ENCODE results near the gene DNAH8.

DNAH8 gene

GRCh38 chr6:39056681-39057080 is 341.6 kb downstream of the DNAH8 start:
- no peak overlapping the region for H3K27ac Mint-ChIP-seq

GRCh38 chr6:39057251-39058155 is 342.4 kb downstream of the DNAH8 start:
- Mint-ChIP-seq H3K27me3 (peaks cover 10% of the 10 kb centered on the region), H3K36me3 (ENCODE audit: low read depth) (peaks cover 3% of the 10 kb centered on the region), H3K27ac (no peak overlapping the region), H3K9me3 (no peaks in the 10 kb centered on the region), H3K4me1 (ENCODE audit: low read depth) (peaks cover 6% of the 10 kb centered on the region), H3K4me3 (no peak overlapping the region)

More at GRCh38 chr6:39056681-39057080, 341.6 kb downstream of the DNAH8 start:
- Mint-ChIP-seq H3K9me3 (no peaks in the 10 kb centered on the region), H3K27me3 (peaks cover 14% of the 10 kb centered on the region), H3K36me3 (ENCODE audit: low read depth) (peaks cover 3% of the 10 kb centered on the region), H3K4me3 (no peak overlapping the region), H3K4me1 (ENCODE audit: low read depth) (peaks cover 14% of the 10 kb centered on the region)

DNA sequence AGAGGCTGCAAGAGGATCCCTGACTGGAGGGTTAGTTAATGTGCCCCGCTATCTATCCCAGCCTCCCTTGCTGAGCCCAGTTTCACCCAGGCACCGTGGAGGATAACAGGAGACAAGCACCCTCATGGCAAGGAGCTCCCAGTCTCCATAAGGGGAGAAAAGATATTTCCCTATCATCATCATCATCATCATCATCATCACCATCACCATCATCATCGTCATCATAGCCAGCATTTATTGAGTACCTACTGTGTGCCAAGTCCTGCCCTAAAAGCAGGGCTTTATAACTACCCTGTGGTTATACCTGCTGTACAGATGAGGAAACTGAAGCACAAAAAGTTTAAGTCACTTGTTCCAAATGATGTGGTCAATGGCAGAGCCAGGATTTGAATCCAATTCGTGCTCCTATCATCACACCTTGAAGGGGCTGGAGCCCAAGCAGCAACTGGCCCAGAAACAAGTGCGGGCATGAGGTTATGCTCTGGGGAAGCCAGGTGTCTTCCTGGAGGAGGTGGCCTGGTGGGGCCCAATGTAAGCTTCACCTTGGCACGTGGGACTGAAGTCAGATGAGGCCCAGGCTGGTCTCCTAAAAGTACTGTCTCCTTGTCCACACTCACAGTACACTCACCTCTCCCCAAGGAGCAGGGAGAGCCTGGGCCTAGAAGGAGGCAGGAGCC is 343.5 kb downstream of the DNAH8 start:
- H3K9me3 Mint-ChIP-seq: no peaks in the 10 kb centered on the region
- H3K27me3 Mint-ChIP-seq: peaks cover 6% of the 10 kb centered on the region
- H3K36me3 Mint-ChIP-seq (ENCODE audit: low read depth): peaks cover 3% of the 10 kb centered on the region
- H3K4me3 Mint-ChIP-seq: no peak overlapping the region
- H3K4me1 Mint-ChIP-seq (ENCODE audit: low read depth): no peaks in the 10 kb centered on the region
- no peak overlapping the region for H3K27ac Mint-ChIP-seq

GRCh38 chr6:39059496-39060310 is 344.6 kb downstream of the DNAH8 start:
- no peak overlapping the region for H3K27ac Mint-ChIP-seq
- no peak overlapping the region for H3K4me3 Mint-ChIP-seq
- H3K36me3 Mint-ChIP-seq (ENCODE audit: low read depth): peaks cover 3% of the 10 kb centered on the region
- H3K27me3 Mint-ChIP-seq: peaks cover 6% of the 10 kb centered on the region
- H3K9me3 Mint-ChIP-seq: no peaks in the 10 kb centered on the region
- H3K4me1 Mint-ChIP-seq (ENCODE audit: low read depth): no peaks in the 10 kb centered on the region

GRCh38 chr6:39060467-39061160 is 345.5 kb downstream of the DNAH8 start:
- H3K4me3 Mint-ChIP-seq: no peak overlapping the region
- H3K9me3 Mint-ChIP-seq: no peaks in the 10 kb centered on the region
- H3K27me3 Mint-ChIP-seq: peaks cover 6% of the 10 kb centered on the region
- H3K27ac Mint-ChIP-seq: no peak overlapping the region
- H3K4me1 Mint-ChIP-seq (ENCODE audit: low read depth): no peaks in the 10 kb centered on the region
- peaks cover 3% of the 10 kb centered on the region for H3K36me3 Mint-ChIP-seq (ENCODE audit: low read depth)

DNA sequence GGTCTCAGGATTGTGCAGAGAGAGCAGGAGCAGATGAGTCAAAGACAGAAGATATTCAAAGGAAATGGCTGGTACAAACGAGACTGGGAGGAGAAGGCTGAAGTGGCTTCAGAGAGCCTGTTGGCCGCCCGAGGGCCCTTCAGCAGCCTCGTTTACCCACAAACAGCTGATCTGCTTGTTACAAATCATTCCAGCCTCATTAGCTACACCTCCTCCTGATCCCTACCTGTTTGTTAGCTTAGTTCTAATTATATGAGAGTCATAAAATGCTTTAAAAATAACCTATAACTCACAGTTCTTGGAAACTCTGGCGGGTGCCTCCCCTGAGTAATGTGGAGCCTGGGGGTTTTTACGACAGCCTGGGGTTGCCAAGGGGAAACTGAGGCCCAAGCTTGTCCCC is 346.1 kb downstream of the DNAH8 start:
- Mint-ChIP-seq H3K9me3 (no peaks in the 10 kb centered on the region), H3K4me3 (no peak overlapping the region), H3K36me3 (ENCODE audit: low read depth) (peaks cover 3% of the 10 kb centered on the region), H3K27ac (no peak overlapping the region), H3K27me3 (peaks cover 6% of the 10 kb centered on the region), H3K4me1 (ENCODE audit: low read depth) (no peaks in the 10 kb centered on the region)

GRCh38 chr6:39061588-39061987 is 346.5 kb downstream of the DNAH8 start:
- no peak overlapping the region for H3K4me3 Mint-ChIP-seq
- H3K4me1 Mint-ChIP-seq (ENCODE audit: low read depth): no peaks in the 10 kb centered on the region
- H3K27ac Mint-ChIP-seq: no peak overlapping the region
- H3K9me3 Mint-ChIP-seq: no peaks in the 10 kb centered on the region
- H3K27me3 Mint-ChIP-seq: peaks cover 6% of the 10 kb centered on the region
- peaks cover 2% of the 10 kb centered on the region for H3K36me3 Mint-ChIP-seq (ENCODE audit: low read depth)

- no peak overlapping the region for H3K27ac Mint-ChIP-seq
- H3K27me3 Mint-ChIP-seq: peaks cover 6% of the 10 kb centered on the region
- no peaks in the 10 kb centered on the region for H3K9me3 Mint-ChIP-seq
- H3K36me3 Mint-ChIP-seq (ENCODE audit: low read depth): no peaks in the 10 kb centered on the region
- H3K4me1 Mint-ChIP-seq (ENCODE audit: low read depth): no peaks in the 10 kb centered on the region
- H3K4me3 Mint-ChIP-seq: no peak overlapping the region
These were observed 347.1 kb downstream of the DNAH8 start for GRCh38 chr6:39062014-39062740.

- Mint-ChIP-seq H3K36me3 (ENCODE audit: low read depth) (no peaks in the 10 kb centered on the region), H3K4me1 (ENCODE audit: low read depth) (no peaks in the 10 kb centered on the region), H3K9me3 (no peaks in the 10 kb centered on the region), H3K4me3 (no peak overlapping the region), H3K27me3 (peaks cover 6% of the 10 kb centered on the region), H3K27ac (no peak overlapping the region)
These were observed 348.4 kb downstream of the DNAH8 start for GRCh38 chr6:39063526-39063925.

- no peaks in the 10 kb centered on the region for H3K4me1 Mint-ChIP-seq (ENCODE audit: low read depth)
- H3K36me3 Mint-ChIP-seq (ENCODE audit: low read depth): no peaks in the 10 kb centered on the region
- peaks cover 5% of the 10 kb centered on the region for H3K27me3 Mint-ChIP-seq
These were observed 350.4 kb downstream of the DNAH8 start for GRCh38 chr6:39065561-39065960.

GRCh38 chr6:39068391-39068790 is 353.3 kb downstream of the DNAH8 start:
- no peaks in the 10 kb centered on the region for H3K9me3 Mint-ChIP-seq
- H3K36me3 Mint-ChIP-seq (ENCODE audit: low read depth): no peaks in the 10 kb centered on the region
- no peak overlapping the region for H3K4me3 Mint-ChIP-seq
- H3K27ac Mint-ChIP-seq: no peak overlapping the region
- no peaks in the 10 kb centered on the region for H3K4me1 Mint-ChIP-seq (ENCODE audit: low read depth)
- H3K27me3 Mint-ChIP-seq: no peaks in the 10 kb centered on the region

More at GRCh38 chr6:39065561-39065960, 350.4 kb downstream of the DNAH8 start:
- no peaks in the 10 kb centered on the region for H3K9me3 Mint-ChIP-seq
- no peak overlapping the region for H3K4me3 Mint-ChIP-seq
- H3K27ac Mint-ChIP-seq: no peak overlapping the region

DNA sequence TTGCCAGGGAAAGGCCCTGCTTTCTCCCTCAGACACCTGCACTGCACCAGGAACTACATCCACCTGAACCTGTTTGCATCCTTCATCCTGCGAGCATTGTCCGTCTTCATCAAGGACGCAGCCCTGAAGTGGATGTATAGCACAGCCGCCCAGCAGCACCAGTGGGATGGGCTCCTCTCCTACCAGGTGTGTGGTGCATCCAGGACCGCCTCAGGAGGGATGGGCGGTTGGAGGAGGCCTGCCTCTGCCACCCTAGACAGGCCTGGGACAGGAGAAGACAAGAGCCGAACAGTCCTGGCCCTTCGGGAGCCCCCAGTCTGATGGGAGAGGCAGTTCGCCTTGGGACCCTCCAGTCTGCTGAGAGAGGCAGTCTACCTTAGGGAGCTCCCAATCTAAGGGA is 357.7 kb downstream of the DNAH8 start:
- no peaks in the 10 kb centered on the region for H3K9me3 Mint-ChIP-seq

DNA sequence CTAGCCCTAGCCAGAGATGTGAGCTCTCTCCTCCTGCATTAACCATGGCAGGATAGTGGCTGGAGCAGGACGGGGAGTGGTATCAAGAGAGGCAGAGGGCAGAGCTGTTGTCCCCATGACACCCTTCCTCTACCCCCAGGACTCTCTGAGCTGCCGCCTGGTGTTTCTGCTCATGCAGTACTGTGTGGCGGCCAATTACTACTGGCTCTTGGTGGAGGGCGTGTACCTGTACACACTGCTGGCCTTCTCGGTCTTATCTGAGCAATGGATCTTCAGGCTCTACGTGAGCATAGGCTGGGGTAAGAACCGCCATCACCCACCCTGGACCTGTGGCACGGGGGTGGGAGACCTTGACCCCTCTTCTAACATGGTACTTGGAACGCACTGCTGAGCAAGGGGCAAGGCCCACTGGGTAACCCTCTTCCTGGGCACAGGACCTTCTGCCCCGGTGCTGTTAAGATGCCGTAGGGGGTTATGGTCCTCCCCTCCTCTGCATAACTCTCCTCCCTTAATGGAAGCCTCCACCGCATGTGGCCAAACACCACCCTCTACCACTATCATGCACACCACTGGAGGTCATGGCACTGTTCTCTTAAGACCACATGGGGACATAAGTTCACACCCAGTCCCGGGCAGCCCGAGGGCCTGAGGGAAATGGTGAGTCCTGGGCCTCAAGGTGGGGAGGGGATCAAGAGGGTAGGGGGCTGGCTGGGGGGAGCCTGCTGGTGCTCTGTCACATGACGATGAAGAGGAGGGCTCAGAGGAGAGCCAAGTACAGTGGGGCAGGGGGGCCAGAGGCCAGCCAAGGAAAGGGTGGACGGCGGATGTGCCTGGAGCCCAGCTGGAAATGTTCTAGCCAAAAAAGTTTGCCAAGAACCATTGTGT is 358.6 kb downstream of the DNAH8 start:
- Mint-ChIP-seq H3K36me3 (ENCODE audit: low read depth) (no peaks in the 10 kb centered on the region), H3K9me3 (no peaks in the 10 kb centered on the region), H3K27me3 (no peaks in the 10 kb centered on the region), H3K4me3 (no peak overlapping the region), H3K4me1 (ENCODE audit: low read depth) (no peaks in the 10 kb centered on the region), H3K27ac (peak overlapping the region; percentile 7)

More for the DNA sequence above, 357.7 kb downstream of the DNAH8 start:
- Mint-ChIP-seq H3K36me3 (ENCODE audit: low read depth) (no peaks in the 10 kb centered on the region), H3K4me1 (ENCODE audit: low read depth) (no peaks in the 10 kb centered on the region), H3K27me3 (no peaks in the 10 kb centered on the region), H3K4me3 (no peak overlapping the region), H3K27ac (no peak overlapping the region)
